RWPE2 (cell line): ENCODE data around the gene ARID3A.
A peak's percentile ranks its signal among the peaks of the same experiment; 100 is the strongest.

Experiments
- ATAC-seq: fragments of 200-7000 bp; cut with Tn5 transposase; 3 replicates; pipeline ENCODE4 v1.9.1; 2021; ENCODE audit warnings: low read depth
- DNase-seq: peaks from one replicate; pipeline ENCODE4 v3.0.0-alpha.2; 2020; ENCODE audit warnings: low spot score
- H3K27ac ChIP-seq: fragments of 450-650 bp; 2 replicates; pipeline ENCODE4 v1.5.1; 2017; ENCODE audit warnings: mild to moderate bottlenecking; ENCODE audit not compliant: poor library complexity, severe bottlenecking
- H3K27me3 ChIP-seq: fragments of 250-450 bp; sonication (Bioruptor Pico); 2 replicates; pipeline ENCODE4 v1.5.1; 2021; ENCODE audit warnings: mild to moderate bottlenecking, moderate library complexity; ENCODE audit not compliant: insufficient read depth, poor library complexity, severe bottlenecking
- H3K36me3 ChIP-seq: fragments of 250-450 bp; sonication (Bioruptor Pico); 2 replicates; pipeline ENCODE4 v1.5.1; 2020; ENCODE audit warnings: low read depth, mild to moderate bottlenecking, moderate library complexity
- H3K4me1 ChIP-seq: fragments of 250-450 bp; sonication (Bioruptor Pico); 2 replicates; pipeline ENCODE4 v1.5.1; 2021; ENCODE audit warnings: mild to moderate bottlenecking, moderate library complexity; ENCODE audit not compliant: insufficient read depth, poor library complexity, severe bottlenecking
- H3K4me3 ChIP-seq: fragments of 250-450 bp; sonication (Bioruptor Pico); 2 replicates; pipeline ENCODE4 v1.5.1; 2021; ENCODE audit warnings: mild to moderate bottlenecking, moderate library complexity; ENCODE audit not compliant: severe bottlenecking
- H3K9me3 ChIP-seq: fragments of 250-450 bp; sonication (Bioruptor Pico); 2 replicates; pipeline ENCODE4 v1.5.1; 2021; ENCODE audit warnings: mild to moderate bottlenecking, moderate library complexity; ENCODE audit not compliant: severe bottlenecking
- TF ChIP-seq, protein P1 (sequence below): fragments of 450-650 bp; IDR thresholded peaks from one replicate; pipeline ENCODE4 v1.5.1; 2017; ENCODE audit warnings: mild to moderate bottlenecking, moderate library complexity; ENCODE audit not compliant: poor library complexity, severe bottlenecking

ARID3A gene

DNA sequence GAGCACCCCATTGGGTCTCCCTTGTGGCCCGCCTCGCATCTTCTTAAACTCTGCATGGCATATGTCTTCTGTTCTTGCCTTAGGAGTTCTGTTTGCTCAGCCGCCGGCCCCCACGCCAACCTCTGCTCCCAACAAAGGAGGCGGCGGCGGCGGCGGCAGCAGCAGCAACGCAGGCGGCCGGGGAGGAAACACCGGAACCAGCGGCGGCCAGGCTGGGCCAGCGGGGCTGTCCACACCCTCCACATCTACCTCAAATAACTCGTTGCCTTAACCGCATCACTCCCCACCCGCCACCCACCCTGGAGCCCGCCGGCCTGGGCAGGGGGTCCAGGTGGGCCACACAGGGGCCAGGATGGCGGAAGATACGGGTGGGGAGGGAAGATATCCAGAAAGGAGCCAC is 46.0 kb downstream of the ARID3A start:
- Histone ChIP-seq H3K27ac (no peak overlapping the region), H3K36me3 (peaks cover 32% of the 10 kb centered on the region), H3K9me3 (peaks cover 3% of the 10 kb centered on the region), H3K4me1 (no peaks in the 10 kb centered on the region), H3K4me3 (no peak overlapping the region), H3K27me3 (no peaks in the 10 kb centered on the region)
- TF ChIP-seq, protein P1, sequence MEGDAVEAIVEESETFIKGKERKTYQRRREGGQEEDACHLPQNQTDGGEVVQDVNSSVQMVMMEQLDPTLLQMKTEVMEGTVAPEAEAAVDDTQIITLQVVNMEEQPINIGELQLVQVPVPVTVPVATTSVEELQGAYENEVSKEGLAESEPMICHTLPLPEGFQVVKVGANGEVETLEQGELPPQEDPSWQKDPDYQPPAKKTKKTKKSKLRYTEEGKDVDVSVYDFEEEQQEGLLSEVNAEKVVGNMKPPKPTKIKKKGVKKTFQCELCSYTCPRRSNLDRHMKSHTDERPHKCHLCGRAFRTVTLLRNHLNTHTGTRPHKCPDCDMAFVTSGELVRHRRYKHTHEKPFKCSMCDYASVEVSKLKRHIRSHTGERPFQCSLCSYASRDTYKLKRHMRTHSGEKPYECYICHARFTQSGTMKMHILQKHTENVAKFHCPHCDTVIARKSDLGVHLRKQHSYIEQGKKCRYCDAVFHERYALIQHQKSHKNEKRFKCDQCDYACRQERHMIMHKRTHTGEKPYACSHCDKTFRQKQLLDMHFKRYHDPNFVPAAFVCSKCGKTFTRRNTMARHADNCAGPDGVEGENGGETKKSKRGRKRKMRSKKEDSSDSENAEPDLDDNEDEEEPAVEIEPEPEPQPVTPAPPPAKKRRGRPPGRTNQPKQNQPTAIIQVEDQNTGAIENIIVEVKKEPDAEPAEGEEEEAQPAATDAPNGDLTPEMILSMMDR, result no peak
- DNase-seq (no peak), ATAC-seq (no peak)

DNA sequence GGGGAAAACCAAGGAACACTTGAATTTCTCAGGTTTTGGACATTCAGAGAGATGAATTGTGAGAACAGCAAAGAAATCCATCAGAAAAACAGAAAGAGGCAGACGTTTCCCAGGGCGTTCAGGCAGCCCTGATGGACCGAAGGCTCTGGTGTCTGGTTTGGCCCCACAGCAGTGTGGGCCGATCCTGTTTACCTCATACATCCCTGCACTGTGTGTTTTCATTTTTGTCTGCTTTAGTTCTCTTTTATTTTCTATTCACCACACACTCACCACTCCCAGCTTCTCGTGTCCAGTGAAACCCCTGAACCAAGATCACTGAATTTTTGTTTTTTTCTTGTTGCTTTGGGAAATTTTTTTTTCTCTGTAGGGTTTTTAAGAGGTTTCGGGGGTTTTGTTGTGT is 46.4 kb downstream of the ARID3A start:
- Histone ChIP-seq H3K4me3 (no peak overlapping the region), H3K36me3 (peaks cover 28% of the 10 kb centered on the region), H3K9me3 (peaks cover 3% of the 10 kb centered on the region), H3K27me3 (no peaks in the 10 kb centered on the region), H3K27ac (no peak overlapping the region), H3K4me1 (no peaks in the 10 kb centered on the region)
- TF ChIP-seq, protein P1, result no peak
- DNase-seq, result no peak
- ATAC-seq, result no peak

DNA sequence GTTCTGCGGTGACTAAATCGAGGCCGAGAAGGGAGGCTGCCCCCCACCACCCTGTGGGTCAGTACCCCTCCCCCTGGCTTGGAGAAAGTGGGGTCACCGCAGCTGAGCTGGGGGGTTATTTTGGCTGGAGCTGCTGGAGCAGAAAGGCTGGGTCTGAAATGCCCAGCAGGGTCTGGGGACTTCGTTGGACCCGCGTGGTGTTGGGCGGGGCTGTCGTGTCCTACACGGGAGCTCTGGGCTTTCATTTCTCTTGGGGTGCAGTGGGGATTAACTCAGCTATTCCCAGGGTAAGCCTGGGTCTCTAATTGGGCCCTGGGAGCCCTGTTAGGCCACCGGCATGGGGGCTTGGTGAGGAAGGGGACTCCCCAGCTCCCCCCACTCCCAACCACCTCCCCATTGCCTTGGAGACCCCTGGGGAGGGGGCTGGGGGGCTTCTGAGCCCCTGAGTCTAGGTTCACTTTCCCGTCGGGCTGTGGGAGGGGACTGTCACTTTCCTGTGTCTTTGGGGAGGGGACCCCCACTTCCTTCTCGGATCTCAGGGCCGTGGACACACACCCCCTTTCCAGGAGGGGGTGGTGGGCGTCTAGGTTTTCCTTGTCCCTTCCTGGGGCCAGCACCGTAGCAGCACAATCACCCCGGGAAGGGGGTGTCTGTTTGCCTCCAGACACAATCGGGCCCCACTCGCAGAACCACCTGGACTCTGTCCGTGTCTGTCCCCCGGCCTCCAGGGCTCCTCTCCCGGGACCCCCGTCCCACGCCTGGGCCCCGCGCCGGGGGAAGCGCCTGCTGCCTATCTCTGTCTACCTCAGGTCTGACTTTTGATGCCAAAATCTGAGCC is 48.1 kb downstream of the ARID3A start:
- H3K4me3 ChIP-seq, result no peak overlapping the region
- H3K27ac ChIP-seq, result no peak overlapping the region
- TF ChIP-seq, protein P1, result no peak
- H3K36me3 ChIP-seq, result peaks cover 24% of the 10 kb centered on the region
- H3K27me3 ChIP-seq, result no peaks in the 10 kb centered on the region
- H3K4me1 ChIP-seq, result no peaks in the 10 kb centered on the region
- DNase-seq (no peak), ATAC-seq (no peak)
- peaks cover 3% of the 10 kb centered on the region for H3K9me3 ChIP-seq

DNA sequence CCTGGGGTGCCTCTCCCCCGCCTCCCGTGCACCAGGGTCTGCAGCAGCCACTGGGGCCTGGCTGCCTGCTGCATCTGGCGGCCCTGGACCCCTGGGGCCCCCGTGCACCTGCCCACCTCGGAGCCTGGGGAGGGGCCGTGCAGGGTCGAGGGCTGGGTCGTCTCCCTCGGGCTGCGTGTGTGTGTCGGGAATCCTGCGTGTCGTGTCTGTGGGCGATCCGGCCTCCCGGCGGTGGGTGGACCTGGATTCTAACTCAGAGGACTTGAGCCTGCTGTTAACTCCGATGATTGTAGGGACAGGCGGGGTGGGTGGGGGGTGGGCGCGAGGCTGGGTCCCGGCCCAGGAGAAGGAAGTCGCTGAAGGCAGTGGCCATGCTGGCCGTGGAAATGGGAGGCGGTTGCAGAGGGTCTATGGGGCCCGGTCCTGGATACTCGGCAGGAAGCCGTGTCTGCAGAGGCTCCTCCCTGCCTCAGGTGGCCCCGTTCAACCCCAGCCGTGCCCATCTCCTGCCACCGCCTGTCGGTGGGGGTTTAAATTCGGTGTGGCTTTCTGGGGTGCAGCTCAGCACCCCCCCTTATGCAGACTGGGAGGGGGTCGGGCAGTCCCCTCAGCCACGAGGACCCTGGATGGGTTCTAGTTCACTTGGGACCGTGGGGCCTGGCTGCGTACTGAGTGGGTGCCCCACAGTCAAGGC is 48.9 kb downstream of the ARID3A start:
- no peak overlapping the region for H3K4me3 ChIP-seq
- ATAC-seq, result no peak
- H3K36me3 ChIP-seq, result peaks cover 19% of the 10 kb centered on the region
- peak; percentile 47 for DNase-seq
- peaks cover 3% of the 10 kb centered on the region for H3K9me3 ChIP-seq
- no peak overlapping the region for H3K27ac ChIP-seq
- H3K4me1 ChIP-seq, result no peaks in the 10 kb centered on the region
- H3K27me3 ChIP-seq, result no peaks in the 10 kb centered on the region
- TF ChIP-seq, protein P1, result no peak
